Measurements from ENCODE around the gene HNRNPU.

DNA sequence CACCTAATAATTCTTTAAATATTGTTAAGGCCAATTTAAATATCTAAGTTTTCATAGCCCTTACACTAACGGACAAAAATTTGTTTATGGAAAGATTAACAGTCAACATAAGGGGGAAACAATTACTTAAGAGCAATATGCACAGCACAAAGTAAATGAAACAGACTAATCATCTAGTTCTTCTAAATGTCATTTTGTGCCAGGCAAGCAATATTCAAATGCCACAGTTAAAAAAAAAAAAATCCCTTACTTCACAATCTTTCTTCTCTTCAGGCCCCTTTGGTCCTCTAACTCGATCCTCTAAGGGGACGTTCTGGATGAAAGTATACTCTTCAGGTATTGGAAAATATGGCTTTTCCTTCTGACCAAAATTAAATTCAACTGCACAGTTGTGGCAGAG lies 6.6 kb downstream of the HNRNPU start:
- TF ChIP-seq, protein P1, sequence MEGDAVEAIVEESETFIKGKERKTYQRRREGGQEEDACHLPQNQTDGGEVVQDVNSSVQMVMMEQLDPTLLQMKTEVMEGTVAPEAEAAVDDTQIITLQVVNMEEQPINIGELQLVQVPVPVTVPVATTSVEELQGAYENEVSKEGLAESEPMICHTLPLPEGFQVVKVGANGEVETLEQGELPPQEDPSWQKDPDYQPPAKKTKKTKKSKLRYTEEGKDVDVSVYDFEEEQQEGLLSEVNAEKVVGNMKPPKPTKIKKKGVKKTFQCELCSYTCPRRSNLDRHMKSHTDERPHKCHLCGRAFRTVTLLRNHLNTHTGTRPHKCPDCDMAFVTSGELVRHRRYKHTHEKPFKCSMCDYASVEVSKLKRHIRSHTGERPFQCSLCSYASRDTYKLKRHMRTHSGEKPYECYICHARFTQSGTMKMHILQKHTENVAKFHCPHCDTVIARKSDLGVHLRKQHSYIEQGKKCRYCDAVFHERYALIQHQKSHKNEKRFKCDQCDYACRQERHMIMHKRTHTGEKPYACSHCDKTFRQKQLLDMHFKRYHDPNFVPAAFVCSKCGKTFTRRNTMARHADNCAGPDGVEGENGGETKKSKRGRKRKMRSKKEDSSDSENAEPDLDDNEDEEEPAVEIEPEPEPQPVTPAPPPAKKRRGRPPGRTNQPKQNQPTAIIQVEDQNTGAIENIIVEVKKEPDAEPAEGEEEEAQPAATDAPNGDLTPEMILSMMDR (tag by site-specific recombination; IDR thresholded peaks at IDR 0.05): no peak
- TF ChIP-seq, protein P2, sequence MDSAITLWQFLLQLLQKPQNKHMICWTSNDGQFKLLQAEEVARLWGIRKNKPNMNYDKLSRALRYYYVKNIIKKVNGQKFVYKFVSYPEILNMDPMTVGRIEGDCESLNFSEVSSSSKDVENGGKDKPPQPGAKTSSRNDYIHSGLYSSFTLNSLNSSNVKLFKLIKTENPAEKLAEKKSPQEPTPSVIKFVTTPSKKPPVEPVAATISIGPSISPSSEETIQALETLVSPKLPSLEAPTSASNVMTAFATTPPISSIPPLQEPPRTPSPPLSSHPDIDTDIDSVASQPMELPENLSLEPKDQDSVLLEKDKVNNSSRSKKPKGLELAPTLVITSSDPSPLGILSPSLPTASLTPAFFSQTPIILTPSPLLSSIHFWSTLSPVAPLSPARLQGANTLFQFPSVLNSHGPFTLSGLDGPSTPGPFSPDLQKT (IDR thresholded peaks at IDR 0.05; ENCODE audit: borderline replicate concordance, low read depth, low read length): no peak
- no peak for TF ChIP-seq PRDM1 (tag by site-specific recombination; IDR thresholded peaks at IDR 0.05)
- TF ChIP-seq PRDM10 (tag by site-specific recombination; IDR thresholded peaks at IDR 0.05): no peak
- no peak for TF ChIP-seq ZNF184 (tag by site-specific recombination; IDR thresholded peaks at IDR 0.05)
- TF ChIP-seq, protein P3, sequence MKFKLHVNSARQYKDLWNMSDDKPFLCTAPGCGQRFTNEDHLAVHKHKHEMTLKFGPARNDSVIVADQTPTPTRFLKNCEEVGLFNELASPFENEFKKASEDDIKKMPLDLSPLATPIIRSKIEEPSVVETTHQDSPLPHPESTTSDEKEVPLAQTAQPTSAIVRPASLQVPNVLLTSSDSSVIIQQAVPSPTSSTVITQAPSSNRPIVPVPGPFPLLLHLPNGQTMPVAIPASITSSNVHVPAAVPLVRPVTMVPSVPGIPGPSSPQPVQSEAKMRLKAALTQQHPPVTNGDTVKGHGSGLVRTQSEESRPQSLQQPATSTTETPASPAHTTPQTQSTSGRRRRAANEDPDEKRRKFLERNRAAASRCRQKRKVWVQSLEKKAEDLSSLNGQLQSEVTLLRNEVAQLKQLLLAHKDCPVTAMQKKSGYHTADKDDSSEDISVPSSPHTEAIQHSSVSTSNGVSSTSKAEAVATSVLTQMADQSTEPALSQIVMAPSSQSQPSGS (tag by site-specific recombination; IDR thresholded peaks at IDR 0.05; ENCODE audit: low read depth): no peak
- TF ChIP-seq ZNF146 (tag by site-specific recombination; IDR thresholded peaks at IDR 0.05): no peak
- TF ChIP-seq REST (tag by site-specific recombination; IDR thresholded peaks at IDR 0.05): no peak
